ENCODE results near the gene CCDC175.

- no peak for TF ChIP-seq POLR2AphosphoS5 (IDR thresholded peaks at IDR 0.05; ENCODE audit: low read depth, low read length)
- no peak for TF ChIP-seq TAF1 (IDR thresholded peaks at IDR 0.05; ENCODE audit: borderline replicate concordance, insufficient read depth, low read length)
These were observed 15.2 kb upstream of the CCDC175 start for GRCh38 chr14:59591641-59592370.
